Activated naive CD4-positive, alpha-beta T cell treated with anti-CD3 and anti-CD28 coated beads for 36 hours (primary cell): ENCODE data around the gene ERC2. TPM values are rescaled to one million over a fixed set of nuclear protein-coding genes. Genes with fewer than 3 reads are reported as not detected.

Experiments
- CTCF ChIA-PET: fragments of 350-600 bp; sonication (Branson Sonifier 250); formaldehyde crosslinking; loops from one replicate; lab custom pipeline; 2021; ENCODE audit warnings: antibody characterized with exemption; lab: Charles Lee
- DNase-seq: peaks from one replicate; pipeline ENCODE4 v3.0.0-alpha.2; 2020
- H3K27ac Mint-ChIP-seq: one replicate; pipeline ENCODE4 v1.8.0; 2021; ENCODE audit warnings: mild to moderate bottlenecking, mixed read lengths
- H3K27me3 Mint-ChIP-seq: one replicate; pipeline ENCODE4 v1.8.0; 2021; ENCODE audit warnings: low read depth, mixed read lengths
- H3K36me3 Mint-ChIP-seq: one replicate; pipeline ENCODE4 v1.8.0; 2021; ENCODE audit warnings: low read depth, mixed read lengths
- H3K4me1 Mint-ChIP-seq: one replicate; pipeline ENCODE4 v1.8.0; 2021; ENCODE audit warnings: low read depth, mixed read lengths
- H3K4me3 Mint-ChIP-seq: one replicate; pipeline ENCODE4 v1.8.0; 2021; ENCODE audit warnings: mild to moderate bottlenecking, moderate library complexity, mixed read lengths
- H3K9me3 Mint-ChIP-seq: one replicate; pipeline ENCODE4 v1.8.0; 2021; ENCODE audit warnings: mixed read lengths
- intact Hi-C: fragments of 100-400 bp; cut with micrococcal nuclease; formaldehyde crosslinking; loops from one replicate; pipeline ENCODE4 v1.15.1; 2023
- total RNA-seq, 2 experiments: library from RNA; stranded (reverse); gene quantifications; one replicate each; pipeline ENCODE4 v1.2.3, GENCODE V29; 2021

The ERC2 gene
- total RNA-seq, 2 experiments from 2014 or later = 0.12 TPM; not detected in 1

DNA sequence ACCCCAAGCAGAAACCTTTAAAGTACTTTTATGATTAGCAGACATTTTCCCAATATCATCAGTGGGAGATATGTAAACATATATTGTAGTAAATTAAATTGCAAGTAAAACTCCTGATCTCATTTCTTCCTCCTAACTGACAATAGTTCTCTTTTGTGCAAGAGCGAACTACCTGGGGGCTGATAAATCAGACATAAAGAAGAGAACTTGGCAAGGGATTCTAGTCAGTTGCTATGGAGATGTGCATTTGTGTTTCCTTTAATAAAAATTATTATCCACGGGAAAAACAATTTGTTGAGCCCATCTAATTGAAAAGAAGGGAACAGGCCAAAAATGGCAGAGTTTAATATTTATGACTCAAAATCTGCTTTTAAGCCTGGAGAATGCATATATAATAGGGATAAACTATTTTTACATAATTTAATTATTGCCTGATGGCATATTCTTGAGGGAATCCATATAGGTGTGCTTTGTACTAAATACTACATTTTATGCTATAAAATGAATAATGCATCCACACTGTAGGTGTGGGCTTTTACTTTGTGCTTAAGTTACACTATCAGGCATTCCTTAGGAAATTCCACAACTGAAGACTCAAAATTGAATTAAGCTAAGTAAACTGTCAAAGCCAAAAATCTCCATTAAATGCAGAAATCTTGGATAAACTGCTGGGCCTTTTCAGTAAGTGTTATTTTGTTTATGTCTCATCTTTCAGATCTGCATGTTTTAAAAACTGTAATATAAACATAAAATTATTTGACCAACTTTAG, 258.1 kb downstream of the ERC2 start:
- H3K4me1 Mint-ChIP-seq = no peaks in the 10 kb centered on the region
- no peak overlapping the region for H3K27ac Mint-ChIP-seq
- H3K36me3 Mint-ChIP-seq = no peaks in the 10 kb centered on the region
- CTCF ChIA-PET = no interaction called here
- H3K27me3 Mint-ChIP-seq = peaks cover 1% of the 10 kb centered on the region
- intact Hi-C loops = no loop called here
- H3K4me3 Mint-ChIP-seq = no peak overlapping the region
- peaks cover 2% of the 10 kb centered on the region for H3K9me3 Mint-ChIP-seq
- no peak for DNase-seq

GRCh38 chr3:56207922-56208321, 260.3 kb downstream of the ERC2 start:
- peaks cover 2% of the 10 kb centered on the region for H3K9me3 Mint-ChIP-seq
- H3K27ac Mint-ChIP-seq = no peak overlapping the region
- no peak for DNase-seq
- no peaks in the 10 kb centered on the region for H3K36me3 Mint-ChIP-seq
- H3K27me3 Mint-ChIP-seq = peaks cover 6% of the 10 kb centered on the region
- no peak overlapping the region for H3K4me3 Mint-ChIP-seq
- CTCF ChIA-PET = no interaction called here
- no peaks in the 10 kb centered on the region for H3K4me1 Mint-ChIP-seq
- intact Hi-C loops = no loop called here

- no peak overlapping the region for H3K27ac Mint-ChIP-seq
- intact Hi-C loops = no loop called here
- peaks cover 4% of the 10 kb centered on the region for H3K27me3 Mint-ChIP-seq
- no peaks in the 10 kb centered on the region for H3K36me3 Mint-ChIP-seq
- H3K9me3 Mint-ChIP-seq = no peaks in the 10 kb centered on the region
- H3K4me3 Mint-ChIP-seq = no peak overlapping the region
- H3K4me1 Mint-ChIP-seq = no peaks in the 10 kb centered on the region
- CTCF ChIA-PET = no interaction called here
- DNase-seq = no peak
These were observed 262.9 kb downstream of the ERC2 start for GRCh38 chr3:56205406-56205805.

DNA sequence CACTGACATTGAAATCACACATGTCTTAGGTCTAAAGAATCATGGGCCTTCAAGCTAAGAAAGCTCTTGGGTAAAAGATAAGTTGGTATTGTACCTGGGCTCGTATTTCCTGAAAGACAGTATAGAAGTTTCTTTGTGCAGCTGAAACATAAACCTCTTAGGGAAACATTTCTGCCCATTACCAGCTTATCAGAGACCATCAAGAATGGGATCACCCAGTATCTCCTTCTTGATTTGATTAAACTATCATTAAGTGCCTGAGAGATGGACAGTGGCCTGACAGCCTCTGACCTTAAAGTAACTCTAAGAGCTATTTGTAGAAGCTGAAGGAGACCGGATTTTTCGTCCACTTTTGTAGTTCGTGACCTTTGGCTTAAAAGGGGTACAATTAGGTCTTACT, 265.3 kb downstream of the ERC2 start:
- CTCF ChIA-PET = no interaction called here
- Mint-ChIP-seq H3K27ac (no peak overlapping the region), H3K36me3 (no peaks in the 10 kb centered on the region), H3K27me3 (peaks cover 4% of the 10 kb centered on the region), H3K9me3 (no peaks in the 10 kb centered on the region), H3K4me1 (no peaks in the 10 kb centered on the region), H3K4me3 (no peak overlapping the region)
- DNase-seq = no peak
- intact Hi-C loops = no loop called here

DNA sequence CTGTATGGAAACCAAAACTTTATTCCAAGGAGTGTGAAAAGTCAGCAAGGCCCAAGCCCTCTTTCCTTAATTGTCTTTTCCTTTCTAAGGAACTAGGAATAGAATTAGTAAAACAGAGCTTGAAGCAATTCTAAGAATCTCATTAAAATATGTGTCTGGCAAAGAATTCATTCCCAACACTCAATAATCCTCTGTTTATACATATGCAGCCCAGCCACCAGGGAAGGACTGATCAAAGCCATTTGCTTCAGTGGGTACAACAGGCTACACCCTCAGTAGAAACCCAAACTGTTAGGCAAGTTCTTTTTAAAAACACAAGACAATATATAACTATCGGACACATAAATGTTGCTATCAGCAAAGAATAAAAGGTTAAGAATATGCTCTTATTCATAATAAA, 266.9 kb downstream of the ERC2 start:
- H3K27ac Mint-ChIP-seq = no peak overlapping the region
- CTCF ChIA-PET = no interaction called here

DNA sequence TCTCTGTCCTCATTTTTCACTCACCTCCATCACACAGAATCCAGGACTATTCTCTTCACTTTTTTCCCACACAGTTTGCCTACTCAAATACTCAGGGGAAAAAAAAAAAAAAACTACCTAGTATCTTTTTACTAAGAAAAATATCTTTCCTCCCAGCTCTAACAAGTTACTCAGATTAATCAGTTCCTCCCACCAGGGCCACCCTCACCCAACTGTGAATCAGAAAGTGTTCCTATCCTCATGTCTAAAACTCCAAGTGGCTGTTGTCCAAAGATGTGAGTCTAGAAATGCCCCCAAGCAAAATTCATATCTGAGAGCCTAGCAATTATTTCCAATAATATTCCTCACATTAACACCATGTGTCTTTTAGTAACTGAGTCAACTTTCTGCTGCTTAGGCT, 268.0 kb downstream of the ERC2 start:
- CTCF ChIA-PET = no interaction called here
- Mint-ChIP-seq H3K36me3 (no peaks in the 10 kb centered on the region), H3K4me3 (no peak overlapping the region), H3K27me3 (peaks cover 4% of the 10 kb centered on the region), H3K27ac (no peak overlapping the region), H3K9me3 (no peaks in the 10 kb centered on the region), H3K4me1 (no peaks in the 10 kb centered on the region)
- no peak for DNase-seq
- intact Hi-C loops = no loop called here

More for the DNA sequence above, 266.9 kb downstream of the ERC2 start:
- Mint-ChIP-seq H3K4me1 (no peaks in the 10 kb centered on the region), H3K27me3 (peaks cover 4% of the 10 kb centered on the region), H3K4me3 (no peak overlapping the region), H3K9me3 (no peaks in the 10 kb centered on the region), H3K36me3 (no peaks in the 10 kb centered on the region)
- intact Hi-C loops = no loop called here
- no peak for DNase-seq

- CTCF ChIA-PET = no interaction called here
- H3K4me1 Mint-ChIP-seq = no peaks in the 10 kb centered on the region
- intact Hi-C loops = no loop called here
- no peaks in the 10 kb centered on the region for H3K36me3 Mint-ChIP-seq
- H3K27ac Mint-ChIP-seq = no peak overlapping the region
- no peaks in the 10 kb centered on the region for H3K27me3 Mint-ChIP-seq
- DNase-seq = no peak
- no peak overlapping the region for H3K4me3 Mint-ChIP-seq
- H3K9me3 Mint-ChIP-seq = no peaks in the 10 kb centered on the region
These were observed 270.3 kb downstream of the ERC2 start for GRCh38 chr3:56197991-56198390.

GRCh38 chr3:56197259-56197965, 270.9 kb downstream of the ERC2 start:
- no peaks in the 10 kb centered on the region for H3K9me3 Mint-ChIP-seq
- intact Hi-C loops = no loop called here
- CTCF ChIA-PET = no interaction called here
- no peak for DNase-seq
- no peaks in the 10 kb centered on the region for H3K4me1 Mint-ChIP-seq
- H3K36me3 Mint-ChIP-seq = no peaks in the 10 kb centered on the region
- H3K27me3 Mint-ChIP-seq = no peaks in the 10 kb centered on the region
- H3K27ac Mint-ChIP-seq = no peak overlapping the region
- no peak overlapping the region for H3K4me3 Mint-ChIP-seq

GRCh38 chr3:56196700-56197099, 271.6 kb downstream of the ERC2 start:
- CTCF ChIA-PET = no interaction called here
- Mint-ChIP-seq H3K27ac (no peak overlapping the region), H3K4me1 (no peaks in the 10 kb centered on the region), H3K9me3 (no peaks in the 10 kb centered on the region), H3K4me3 (no peak overlapping the region), H3K36me3 (no peaks in the 10 kb centered on the region), H3K27me3 (no peaks in the 10 kb centered on the region)
- intact Hi-C loops = no loop called here
- DNase-seq = no peak

DNA sequence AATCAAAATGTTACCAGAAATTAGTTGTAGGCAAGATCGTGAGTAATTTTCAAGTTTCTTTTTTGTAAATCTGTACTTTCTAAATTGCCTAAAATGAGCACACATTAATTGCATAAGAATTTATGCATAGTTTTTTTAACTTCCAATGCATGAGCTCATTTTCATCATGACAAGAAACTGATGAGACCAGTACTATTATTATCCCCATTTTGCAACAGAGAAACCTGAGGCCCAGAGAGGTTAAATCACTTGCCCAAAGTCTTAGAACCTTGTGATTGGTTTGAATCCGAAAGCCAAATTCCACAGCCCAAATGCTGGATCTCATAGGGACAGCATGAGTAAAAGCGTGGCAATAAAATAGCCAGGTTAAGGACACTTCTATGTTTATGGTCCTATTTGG, 274.7 kb downstream of the ERC2 start:
- CTCF ChIA-PET = no interaction called here
- intact Hi-C loops = no loop called here
- H3K36me3 Mint-ChIP-seq = no peaks in the 10 kb centered on the region
- H3K4me1 Mint-ChIP-seq = no peaks in the 10 kb centered on the region
- H3K4me3 Mint-ChIP-seq = no peak overlapping the region
- DNase-seq = no peak
- no peaks in the 10 kb centered on the region for H3K27me3 Mint-ChIP-seq
- no peaks in the 10 kb centered on the region for H3K9me3 Mint-ChIP-seq
- no peak overlapping the region for H3K27ac Mint-ChIP-seq

DNA sequence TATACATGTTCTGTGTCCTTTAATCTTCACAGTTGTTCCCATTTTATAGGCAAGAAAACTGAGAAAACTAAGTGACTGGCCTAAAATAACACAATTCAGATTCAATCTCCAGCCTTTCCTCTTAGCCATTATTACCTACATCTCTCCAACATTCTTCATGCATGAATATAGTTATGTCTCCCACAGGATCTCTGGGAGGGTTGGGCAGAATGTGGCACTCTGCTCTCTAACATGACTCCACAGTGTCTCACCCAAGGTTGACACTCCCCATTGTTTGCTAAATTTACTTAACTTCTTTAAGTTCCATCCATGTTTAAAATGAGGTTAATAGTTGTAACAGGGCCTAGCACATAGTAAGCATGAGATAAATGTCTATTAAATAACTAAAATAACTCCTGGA, 276.3 kb downstream of the ERC2 start:
- CTCF ChIA-PET = no interaction called here
- no peak overlapping the region for H3K27ac Mint-ChIP-seq
- no peak overlapping the region for H3K4me3 Mint-ChIP-seq
- H3K36me3 Mint-ChIP-seq = no peaks in the 10 kb centered on the region
- intact Hi-C loops = no loop called here
- no peaks in the 10 kb centered on the region for H3K27me3 Mint-ChIP-seq
- no peaks in the 10 kb centered on the region for H3K4me1 Mint-ChIP-seq
- DNase-seq = no peak
- no peaks in the 10 kb centered on the region for H3K9me3 Mint-ChIP-seq

DNA sequence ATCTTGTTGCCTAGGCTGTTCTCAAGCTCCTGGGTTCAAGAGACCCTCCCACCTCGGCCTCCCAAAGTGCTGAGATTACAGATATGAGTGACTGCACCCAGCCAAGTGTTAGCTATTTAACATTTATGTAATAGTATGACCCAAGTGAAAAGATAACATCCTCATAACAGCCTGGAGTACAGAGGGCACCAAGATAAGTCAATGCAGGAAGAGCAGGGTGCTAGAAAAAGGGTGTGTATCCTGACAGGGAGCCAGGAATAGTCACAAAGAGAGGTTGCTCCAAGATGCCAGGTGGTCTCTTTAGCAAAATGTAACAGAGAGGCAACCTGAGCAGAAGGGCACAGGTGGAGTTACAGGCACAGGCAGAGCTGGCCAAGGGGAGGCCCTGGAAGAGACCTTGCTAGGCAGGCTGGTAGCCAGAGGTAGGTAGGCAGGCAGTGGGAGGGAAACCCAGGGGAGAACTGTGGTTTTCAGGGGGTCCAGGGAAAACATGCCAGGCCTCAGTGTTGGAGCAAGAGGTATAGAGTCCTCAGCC, 277.4 kb downstream of the ERC2 start:
- H3K27ac Mint-ChIP-seq = no peak overlapping the region
- CTCF ChIA-PET = no interaction called here
- no peak for DNase-seq
- no peaks in the 10 kb centered on the region for H3K9me3 Mint-ChIP-seq
- no peak overlapping the region for H3K4me3 Mint-ChIP-seq
- H3K36me3 Mint-ChIP-seq = no peaks in the 10 kb centered on the region
- intact Hi-C loops = no loop called here
- no peaks in the 10 kb centered on the region for H3K27me3 Mint-ChIP-seq
- H3K4me1 Mint-ChIP-seq = no peaks in the 10 kb centered on the region

DNA sequence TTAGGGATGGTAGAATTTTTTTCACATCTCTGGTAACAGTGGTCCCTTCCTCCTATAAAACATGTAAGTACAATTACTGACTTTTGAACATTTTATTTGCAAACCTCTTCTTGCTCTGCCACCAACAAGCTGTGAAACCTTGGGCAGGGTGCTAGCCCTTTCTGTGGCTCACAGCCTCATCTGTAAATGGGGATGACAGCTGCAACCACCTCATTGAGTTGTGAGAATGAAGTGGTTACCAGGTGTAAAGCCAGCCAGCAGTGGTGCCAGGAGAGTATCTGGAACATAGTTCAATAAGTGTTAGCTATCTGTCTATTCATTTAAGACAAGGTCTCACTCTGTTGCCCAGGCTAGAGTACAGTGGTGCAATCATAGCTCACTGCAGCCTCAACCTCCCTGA, 278.1 kb downstream of the ERC2 start:
- H3K27ac Mint-ChIP-seq = no peak overlapping the region
- CTCF ChIA-PET = no interaction called here
- no peaks in the 10 kb centered on the region for H3K27me3 Mint-ChIP-seq
- H3K9me3 Mint-ChIP-seq = no peaks in the 10 kb centered on the region
- H3K36me3 Mint-ChIP-seq = no peaks in the 10 kb centered on the region
- no peak for DNase-seq
- no peak overlapping the region for H3K4me3 Mint-ChIP-seq
- intact Hi-C loops = no loop called here
- H3K4me1 Mint-ChIP-seq = no peaks in the 10 kb centered on the region
